Panc1 (cell line): ENCODE data around the gene YKT6. TPM values are rescaled to one million over a fixed set of nuclear protein-coding genes. Genes with fewer than 3 reads are reported as not detected.

ENCODE experiments used
- ATAC-seq: fragments of 200-7000 bp; cut with Tn5 transposase; 2 replicates; pipeline ENCODE4 v1.9.1; 2020; ENCODE audit warnings: mild to moderate bottlenecking, moderate library complexity
- BruUV-seq: library from RNA; stranded (reverse); fragments of 400-500 nt; replicated peaks from 2 replicates; lab custom pipeline; 2021; lab: Mats Ljungman, UMichigan
- CTCF ChIA-PET: fragments of 300-600 bp; sonication (Branson Sonifier 250); formaldehyde crosslinking; loops from one replicate; lab custom pipeline; 2022; ENCODE audit warnings: antibody characterized with exemption; lab: Charles Lee
- POLR2A ChIA-PET: fragments of 300-600 bp; sonication (Branson Sonifier 250); formaldehyde crosslinking; loops from one replicate; lab custom pipeline; 2022; ENCODE audit warnings: antibody characterized with exemption; lab: Charles Lee
- DNase-seq: peaks from one replicate; pipeline ENCODE4 v3.0.0-alpha.2; 2010; ENCODE audit warnings: low read depth, low spot score
- H3K27ac ChIP-seq: 2 replicates; pipeline ENCODE4 v1.5.1; 2011; ENCODE audit warnings: mild to moderate bottlenecking, low read length, inconsistent platforms
- H3K27me3 ChIP-seq: fragments of 200-500 bp; sonication (Bioruptor generic); 2 replicates; pipeline ENCODE4 v1.6.0; 2014; ENCODE audit warnings: low read length, inconsistent platforms; ENCODE audit not compliant: control insufficient read depth, insufficient read depth
- H3K36me3 ChIP-seq: fragments of 200-500 bp; sonication (Bioruptor generic); 2 replicates; pipeline ENCODE4 v1.5.1; 2014; ENCODE audit warnings: inconsistent platforms, mild to moderate bottlenecking, low read length, moderate library complexity; ENCODE audit not compliant: control insufficient read depth, insufficient read depth
- H3K4me1 ChIP-seq: 2 replicates; pipeline ENCODE4 v1.5.1; 2011; ENCODE audit warnings: inconsistent platforms, mild to moderate bottlenecking, low read length, moderate library complexity; ENCODE audit not compliant: control insufficient read depth, insufficient read depth
- H3K4me3 ChIP-seq, 2 experiments: 2 replicates each; pipeline ENCODE4 v1.5.1; 2011 to 2012; ENCODE audit warnings: low read depth in 2 of 2, low read length in 2 of 2, mild to moderate bottlenecking in 2 of 2, inconsistent platforms in 1 of 2, moderate library complexity in 1 of 2
- H3K9me3 ChIP-seq: fragments of 200-500 bp; sonication (Bioruptor generic); 2 replicates; pipeline ENCODE4 v1.5.1; 2014; ENCODE audit warnings: low read depth, mild to moderate bottlenecking, inconsistent platforms, low read length, moderate library complexity; ENCODE audit not compliant: control insufficient read depth, insufficient read depth
- POLR2AphosphoS5 ChIP-seq: IDR thresholded peaks from 2 replicates; pipeline ENCODE4 v1.6.1; 2012; ENCODE audit warnings: mild to moderate bottlenecking, low read depth, low read length, moderate library complexity
- SIN3A ChIP-seq: IDR thresholded peaks from 2 replicates; pipeline ENCODE4 v1.6.1; 2012; ENCODE audit warnings: low read depth, mild to moderate bottlenecking, low read length, moderate library complexity, borderline replicate concordance; ENCODE audit not compliant: insufficient read depth
- TCF7L2 ChIP-seq: IDR thresholded peaks from 2 replicates; pipeline ENCODE4 v1.6.1; 2011; ENCODE audit warnings: mild to moderate bottlenecking, low read depth, low read length, inconsistent platforms
- in situ Hi-C: cut with HindIII; loops from 2 replicates; pipeline ENCODE4 v1.10.0; 2016; ENCODE audit warnings: low sequenced_read_pairs, low pct_unique_long_range_greater_than_20kb
- intact Hi-C: fragments of 100-400 bp; cut with micrococcal nuclease; formaldehyde crosslinking; loops from one replicate; pipeline ENCODE4 v1.10.0; 2022; ENCODE audit not compliant: unreplicated experiment
- total RNA-seq: library from RNA; stranded (reverse); gene quantifications from one replicate; pipeline ENCODE4 v1.2.1, GENCODE V29; 2021; ENCODE audit not compliant: unreplicated experiment
- TF ChIP-seq, protein P1 (sequence below): fragments of 450-650 bp; IDR thresholded peaks from 2 replicates; pipeline ENCODE4 v1.5.1; 2017; ENCODE audit warnings: mild to moderate bottlenecking
- TF ChIP-seq, protein P2 (sequence below), 2 experiments: IDR thresholded peaks; 2 replicates each; pipeline ENCODE4 v1.6.1; 2011 to 2012; ENCODE audit warnings: low read depth in 2 of 2, control low read depth in 1 of 2, low read length in 1 of 2, mild to moderate bottlenecking in 1 of 2, moderate library complexity in 1 of 2; ENCODE audit not compliant: insufficient read depth in 1 of 2

YKT6 gene
- total RNA-seq, 1 experiment from 2014 or later, result 207 TPM

DNA sequence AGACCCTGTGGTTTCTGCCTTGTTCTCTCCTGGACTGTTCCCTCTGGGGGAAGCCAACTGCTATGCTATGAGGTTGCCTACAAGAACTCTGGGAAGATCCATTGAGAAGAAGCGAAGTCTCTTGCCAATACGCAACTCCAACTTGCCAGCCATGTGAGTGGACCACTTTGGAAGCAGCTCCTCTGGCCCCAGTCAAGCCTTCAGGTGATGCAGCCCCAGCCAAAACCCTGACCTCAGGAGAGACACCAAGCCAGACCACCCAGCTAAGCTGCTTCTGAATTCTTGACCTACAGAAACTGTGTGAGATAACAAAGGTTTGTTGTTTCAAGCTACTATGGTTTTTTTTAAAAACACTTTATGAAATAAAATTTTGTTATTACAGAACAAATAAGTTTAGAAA is 39.4 kb upstream of the YKT6 start:
- H3K27me3 ChIP-seq, result no peaks in the 10 kb centered on the region
- TF ChIP-seq, protein P1, sequence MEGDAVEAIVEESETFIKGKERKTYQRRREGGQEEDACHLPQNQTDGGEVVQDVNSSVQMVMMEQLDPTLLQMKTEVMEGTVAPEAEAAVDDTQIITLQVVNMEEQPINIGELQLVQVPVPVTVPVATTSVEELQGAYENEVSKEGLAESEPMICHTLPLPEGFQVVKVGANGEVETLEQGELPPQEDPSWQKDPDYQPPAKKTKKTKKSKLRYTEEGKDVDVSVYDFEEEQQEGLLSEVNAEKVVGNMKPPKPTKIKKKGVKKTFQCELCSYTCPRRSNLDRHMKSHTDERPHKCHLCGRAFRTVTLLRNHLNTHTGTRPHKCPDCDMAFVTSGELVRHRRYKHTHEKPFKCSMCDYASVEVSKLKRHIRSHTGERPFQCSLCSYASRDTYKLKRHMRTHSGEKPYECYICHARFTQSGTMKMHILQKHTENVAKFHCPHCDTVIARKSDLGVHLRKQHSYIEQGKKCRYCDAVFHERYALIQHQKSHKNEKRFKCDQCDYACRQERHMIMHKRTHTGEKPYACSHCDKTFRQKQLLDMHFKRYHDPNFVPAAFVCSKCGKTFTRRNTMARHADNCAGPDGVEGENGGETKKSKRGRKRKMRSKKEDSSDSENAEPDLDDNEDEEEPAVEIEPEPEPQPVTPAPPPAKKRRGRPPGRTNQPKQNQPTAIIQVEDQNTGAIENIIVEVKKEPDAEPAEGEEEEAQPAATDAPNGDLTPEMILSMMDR, result no peak
- TF ChIP-seq SIN3A (no peak), TCF7L2 (no peak), POLR2AphosphoS5 (no peak)
- TF ChIP-seq, protein P2, sequence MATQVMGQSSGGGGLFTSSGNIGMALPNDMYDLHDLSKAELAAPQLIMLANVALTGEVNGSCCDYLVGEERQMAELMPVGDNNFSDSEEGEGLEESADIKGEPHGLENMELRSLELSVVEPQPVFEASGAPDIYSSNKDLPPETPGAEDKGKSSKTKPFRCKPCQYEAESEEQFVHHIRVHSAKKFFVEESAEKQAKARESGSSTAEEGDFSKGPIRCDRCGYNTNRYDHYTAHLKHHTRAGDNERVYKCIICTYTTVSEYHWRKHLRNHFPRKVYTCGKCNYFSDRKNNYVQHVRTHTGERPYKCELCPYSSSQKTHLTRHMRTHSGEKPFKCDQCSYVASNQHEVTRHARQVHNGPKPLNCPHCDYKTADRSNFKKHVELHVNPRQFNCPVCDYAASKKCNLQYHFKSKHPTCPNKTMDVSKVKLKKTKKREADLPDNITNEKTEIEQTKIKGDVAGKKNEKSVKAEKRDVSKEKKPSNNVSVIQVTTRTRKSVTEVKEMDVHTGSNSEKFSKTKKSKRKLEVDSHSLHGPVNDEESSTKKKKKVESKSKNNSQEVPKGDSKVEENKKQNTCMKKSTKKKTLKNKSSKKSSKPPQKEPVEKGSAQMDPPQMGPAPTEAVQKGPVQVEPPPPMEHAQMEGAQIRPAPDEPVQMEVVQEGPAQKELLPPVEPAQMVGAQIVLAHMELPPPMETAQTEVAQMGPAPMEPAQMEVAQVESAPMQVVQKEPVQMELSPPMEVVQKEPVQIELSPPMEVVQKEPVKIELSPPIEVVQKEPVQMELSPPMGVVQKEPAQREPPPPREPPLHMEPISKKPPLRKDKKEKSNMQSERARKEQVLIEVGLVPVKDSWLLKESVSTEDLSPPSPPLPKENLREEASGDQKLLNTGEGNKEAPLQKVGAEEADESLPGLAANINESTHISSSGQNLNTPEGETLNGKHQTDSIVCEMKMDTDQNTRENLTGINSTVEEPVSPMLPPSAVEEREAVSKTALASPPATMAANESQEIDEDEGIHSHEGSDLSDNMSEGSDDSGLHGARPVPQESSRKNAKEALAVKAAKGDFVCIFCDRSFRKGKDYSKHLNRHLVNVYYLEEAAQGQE (IDR thresholded peaks at IDR 0.05; ENCODE audit: insufficient read depth in 1 of 2, low read depth in 2 of 2, low read length in 1 of 2), result no peak
- in situ Hi-C loops, result no loop called here
- ChIA-PET CTCF (no interaction called here), POLR2A (no interaction called here)
- no peak overlapping the region for H3K4me3 ChIP-seq
- ATAC-seq (no peak), DNase-seq (no peak)
- no peaks in the 10 kb centered on the region for H3K36me3 ChIP-seq
- intact Hi-C loops, result no loop called here
- no peak overlapping the region for H3K27ac ChIP-seq
- 0 out of 2 replicates have a peak, but pooled peaks cover 4% of the 10 kb centered on the region for H3K4me1 ChIP-seq
- no peaks in the 10 kb centered on the region for H3K9me3 ChIP-seq
- BruUV-seq, result no TSS peak

DNA sequence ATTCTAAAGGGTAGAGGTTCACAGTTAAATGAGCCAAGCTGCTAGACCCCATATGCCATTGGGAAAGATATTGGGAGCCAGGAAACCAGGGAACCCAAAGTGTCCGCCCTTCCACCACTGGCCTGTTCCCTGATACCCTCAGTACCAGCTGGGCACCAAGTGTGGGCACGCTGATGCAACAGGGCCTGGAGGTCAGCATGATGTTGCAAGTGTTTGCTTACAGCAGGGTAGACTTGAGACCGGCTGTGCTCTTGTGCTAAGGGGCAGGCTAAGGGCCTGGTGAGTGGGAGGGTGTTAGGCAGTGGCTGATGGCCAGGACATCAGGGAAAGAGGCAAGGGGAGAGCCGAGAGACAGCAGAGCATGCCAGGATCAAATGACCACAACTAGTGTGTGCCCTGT is 38.6 kb upstream of the YKT6 start:
- CTCF ChIA-PET, result no interaction called here
- no peak overlapping the region for H3K4me3 ChIP-seq
- TF ChIP-seq, protein P2 (IDR thresholded peaks at IDR 0.05; ENCODE audit: insufficient read depth in 1 of 2, low read depth in 2 of 2, low read length in 1 of 2), result no peak
- TF ChIP-seq SIN3A, result no peak
- TF ChIP-seq, protein P1, result no peak
- no peak for TF ChIP-seq TCF7L2
- no peak for TF ChIP-seq POLR2AphosphoS5
- intact Hi-C loops (no loop called here), in situ Hi-C loops (no loop called here)
- no peaks in the 10 kb centered on the region for H3K27me3 ChIP-seq
- BruUV-seq, result no TSS peak
- H3K36me3 ChIP-seq, result no peaks in the 10 kb centered on the region
- H3K4me1 ChIP-seq, result 0 out of 2 replicates have a peak, but pooled peaks cover 4% of the 10 kb centered on the region
- no peak overlapping the region for H3K27ac ChIP-seq
- no peaks in the 10 kb centered on the region for H3K9me3 ChIP-seq
- POLR2A ChIA-PET, result no interaction called here
- DNase-seq (no peak), ATAC-seq (no peak)
